Fibroblast of skin of back (primary cell): ENCODE measurements around the gene ARHGAP15.

ENCODE experiments used
- DNase-seq: peaks from one replicate; pipeline ENCODE4 v3.0.0-alpha.2; 2013

Gene ARHGAP15

DNA sequence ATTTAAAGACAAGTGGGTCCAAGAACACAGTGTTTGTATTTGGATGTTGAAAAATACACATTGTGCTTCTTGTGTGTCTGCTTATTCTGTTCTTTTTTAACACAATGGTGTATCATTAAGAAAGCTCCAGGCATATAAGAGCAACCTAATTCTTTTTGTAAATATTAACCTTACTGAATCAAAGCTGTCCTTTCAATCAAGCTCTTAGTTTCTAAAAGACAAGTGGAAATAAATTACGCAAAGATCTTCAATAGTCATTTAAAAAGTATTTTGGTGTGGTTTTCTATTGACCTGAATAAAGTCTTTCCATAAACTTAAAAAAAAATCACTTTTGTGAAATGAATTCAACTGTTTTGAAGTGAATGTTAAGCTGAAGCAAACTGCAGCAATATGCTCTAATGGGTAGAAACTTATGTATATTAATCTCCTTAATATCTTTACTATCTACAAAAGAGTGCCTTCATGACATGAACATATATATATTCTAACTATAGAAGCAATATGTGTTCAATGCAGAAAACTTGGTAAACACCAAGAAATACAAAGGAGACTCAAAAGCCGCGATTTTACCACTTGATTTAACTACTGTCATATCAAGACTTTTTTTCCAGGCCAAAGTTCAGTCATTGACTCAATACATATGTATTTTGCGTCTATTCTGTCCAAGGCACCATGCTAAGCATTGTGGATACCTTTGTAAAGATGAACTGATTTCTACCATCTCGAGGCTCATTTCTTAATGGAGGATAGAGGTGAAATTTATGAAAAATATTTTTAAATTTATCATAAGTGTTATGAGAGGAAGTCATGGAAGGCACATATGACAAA, 97.7 kb downstream of the ARHGAP15 start:
- DNase-seq: no peak

GRCh38 chr2:143229411-143229810, 100.2 kb downstream of the ARHGAP15 start:
- DNase-seq: no peak

DNA sequence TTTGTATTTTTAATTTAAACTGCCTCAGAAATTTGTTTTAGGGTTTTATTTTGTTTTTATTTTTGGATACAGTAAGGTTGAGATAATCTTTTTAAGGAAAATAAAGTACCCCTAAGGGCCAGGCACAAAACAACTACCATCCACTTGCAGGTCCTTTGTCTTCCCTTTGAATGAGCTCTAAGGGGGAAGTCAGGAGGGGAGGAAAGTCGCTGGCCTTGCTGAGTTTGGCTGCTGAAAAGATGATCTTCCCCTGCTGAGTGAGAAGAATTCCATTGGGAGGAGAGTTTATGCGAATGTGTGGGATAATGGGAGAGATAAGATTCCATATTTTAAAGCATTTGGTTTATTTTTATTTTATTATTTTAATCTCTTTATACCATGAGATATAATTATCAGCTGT, 100.7 kb downstream of the ARHGAP15 start:
- DNase-seq: no peak

GRCh38 chr2:143230506-143231253, 101.5 kb downstream of the ARHGAP15 start:
- DNase-seq: no peak

- DNase-seq: peak; percentile 25
Measured at GRCh38 chr2:143231254-143231645, 102.0 kb downstream of the ARHGAP15 start.

DNA sequence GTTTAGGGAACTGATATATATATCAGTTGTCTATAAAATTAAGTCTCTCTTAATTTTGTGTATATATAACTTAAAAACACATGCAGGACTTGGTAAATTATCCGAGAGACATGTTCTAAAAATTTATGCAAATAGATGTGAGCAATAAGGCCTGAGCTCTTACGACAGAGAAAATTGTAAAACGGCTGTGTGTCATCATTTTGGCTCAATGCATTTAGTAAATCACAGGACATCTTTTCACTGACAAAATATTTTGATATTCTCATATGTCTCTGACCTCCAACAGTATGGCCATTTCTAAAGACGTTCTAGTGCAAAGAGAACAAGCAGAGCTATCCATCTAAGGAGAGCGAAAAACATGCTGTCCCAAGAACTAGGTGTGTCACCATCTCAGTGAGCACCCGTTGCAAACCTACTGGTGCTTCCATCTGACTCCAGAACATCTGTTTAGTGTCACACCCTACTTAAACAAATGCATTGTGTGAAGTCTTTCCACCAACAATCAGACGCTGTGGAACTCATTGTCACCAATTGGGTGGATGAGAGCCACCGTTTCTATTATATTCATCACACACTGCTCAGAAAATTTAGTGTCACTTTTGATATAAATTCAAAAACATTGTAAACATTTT, 108.0 kb downstream of the ARHGAP15 start:
- no peak for DNase-seq

DNA sequence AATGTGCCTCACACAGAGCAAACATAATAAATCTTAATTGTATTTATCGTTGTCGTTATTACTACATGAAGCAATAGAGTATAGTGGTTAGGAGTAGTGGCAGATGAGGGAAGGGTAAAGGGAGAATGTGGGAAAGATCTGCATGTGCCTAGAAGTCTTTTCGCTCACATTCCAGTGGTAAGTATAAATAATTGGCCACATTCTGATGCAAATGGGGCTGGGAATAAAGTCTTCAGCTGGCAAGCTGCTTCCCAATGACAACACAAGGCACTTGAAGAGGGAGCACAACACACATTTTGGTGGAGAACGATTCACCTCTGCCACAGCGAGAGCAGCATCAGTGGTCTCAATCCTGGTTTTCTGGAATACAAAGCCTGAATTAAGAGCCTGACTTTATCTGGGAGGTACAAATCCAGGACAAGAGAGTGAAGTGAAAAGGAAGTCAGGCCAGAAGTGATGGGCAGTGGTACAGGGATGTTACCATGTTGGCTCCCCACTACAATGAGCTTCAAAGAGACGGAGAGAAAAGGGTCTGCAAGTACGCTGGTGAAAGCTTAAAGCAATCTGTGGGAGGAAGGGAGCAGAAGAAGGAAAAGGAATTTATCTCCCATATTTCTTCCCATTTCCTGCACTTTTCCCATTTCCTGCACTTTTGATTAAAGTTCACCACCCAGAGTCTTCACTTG, 112.3 kb downstream of the ARHGAP15 start:
- peak; percentile 6 for DNase-seq

DNA sequence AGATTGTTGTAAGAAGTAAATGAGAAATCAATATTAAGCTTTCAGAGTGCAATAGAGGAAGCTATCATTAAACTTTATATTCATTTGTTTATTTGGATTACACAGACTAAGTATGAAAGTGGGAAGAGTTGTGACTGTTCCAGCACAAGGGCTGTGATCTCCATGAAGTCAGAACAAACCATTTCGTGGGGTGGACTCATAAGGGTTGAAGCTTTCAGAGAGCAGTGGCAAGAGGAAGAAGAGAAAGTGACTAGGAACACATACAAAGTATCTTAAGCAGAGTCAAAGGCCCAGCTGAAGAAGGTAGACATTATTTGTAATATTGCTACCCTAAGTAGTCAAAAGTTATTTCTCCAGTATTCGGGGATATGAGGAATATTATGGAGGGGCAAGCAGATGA, 117.0 kb downstream of the ARHGAP15 start:
- no peak for DNase-seq

GRCh38 chr2:143246815-143247744, 117.9 kb downstream of the ARHGAP15 start:
- DNase-seq: no peak

GRCh38 chr2:143248631-143249030, 119.4 kb downstream of the ARHGAP15 start:
- DNase-seq: no peak

- no peak for DNase-seq
Measured at GRCh38 chr2:143251681-143252080, 122.5 kb downstream of the ARHGAP15 start.

- no peak for DNase-seq
Measured at GRCh38 chr2:143252138-143252907, 123.1 kb downstream of the ARHGAP15 start.

GRCh38 chr2:143254110-143254509, 124.9 kb downstream of the ARHGAP15 start:
- no peak for DNase-seq

GRCh38 chr2:143255086-143255485, 125.9 kb downstream of the ARHGAP15 start:
- DNase-seq: no peak

- no peak for DNase-seq
Measured at GRCh38 chr2:143255899-143256298, 126.7 kb downstream of the ARHGAP15 start.

DNA sequence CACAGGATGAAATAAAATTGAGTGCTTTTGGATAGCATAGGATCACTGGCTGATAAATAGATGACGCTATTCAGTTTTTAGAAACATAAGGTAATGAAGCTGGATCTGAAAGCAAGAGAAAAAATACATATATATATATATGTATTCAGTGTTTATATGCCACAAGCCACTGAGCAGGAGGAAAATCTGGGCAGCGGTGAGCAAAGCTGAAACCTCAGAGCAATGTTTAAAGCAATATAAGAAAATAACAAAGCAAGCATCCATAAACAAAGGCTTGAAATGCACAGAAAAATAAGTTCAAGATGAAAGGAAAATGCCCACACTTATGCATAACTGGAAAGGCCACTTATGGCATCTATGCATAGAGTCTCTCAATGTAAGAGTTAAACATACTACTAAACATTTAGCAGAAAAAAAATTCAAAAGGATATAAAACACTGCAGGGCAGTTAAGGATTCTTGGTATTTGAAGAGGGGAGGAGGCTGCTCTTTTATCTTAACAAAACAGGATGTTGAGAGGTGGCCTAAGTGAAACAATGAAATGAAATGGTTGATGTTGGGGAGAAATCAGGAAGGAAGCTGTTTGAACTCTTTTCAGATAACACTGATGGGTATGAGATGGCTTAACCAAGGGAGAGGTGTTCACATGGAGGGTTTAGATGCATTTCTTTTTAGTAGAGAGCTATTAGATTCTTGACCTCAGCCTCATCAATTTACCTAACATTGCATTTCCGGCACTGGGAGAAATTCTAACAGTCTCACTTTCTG, 129.1 kb downstream of the ARHGAP15 start:
- no peak for DNase-seq

DNA sequence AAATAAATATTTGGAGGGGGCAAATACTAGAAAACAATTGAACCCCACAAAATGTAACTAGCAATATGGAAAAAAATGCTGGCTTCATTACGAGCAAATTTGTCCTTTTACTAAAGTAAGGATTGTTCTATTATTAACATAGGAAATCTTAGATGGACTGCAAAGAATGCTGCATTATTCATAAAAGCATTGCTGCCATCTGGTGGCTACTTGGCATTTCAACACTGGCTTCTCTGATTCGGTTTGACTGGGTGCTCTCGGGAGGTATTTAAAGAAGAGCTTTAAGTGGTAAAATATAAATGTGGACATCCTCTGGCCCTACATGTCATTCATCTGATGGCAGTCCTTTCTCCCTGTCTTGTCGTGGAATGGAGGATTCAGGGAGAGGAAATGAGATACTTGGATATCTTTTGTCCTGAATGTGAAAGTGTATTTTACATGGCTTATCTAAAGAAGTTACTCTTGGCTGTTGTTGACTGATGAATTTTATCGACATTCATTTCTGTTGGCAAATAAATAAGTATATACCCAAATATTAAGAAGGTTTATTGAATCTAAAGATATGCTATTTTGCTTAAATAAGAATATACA, 130.2 kb downstream of the ARHGAP15 start:
- DNase-seq: peak; percentile 68

GRCh38 chr2:143261986-143262385, 132.8 kb downstream of the ARHGAP15 start:
- no peak for DNase-seq

- no peak for DNase-seq
Measured at GRCh38 chr2:143262389-143262788, 133.2 kb downstream of the ARHGAP15 start.
